ENCODE measurements around the gene SKIC3. TPM values are rescaled to one million over a fixed set of nuclear protein-coding genes. Genes with fewer than 3 reads are reported as not detected.

Gene SKIC3
- total RNA-seq, 1 donor from 2014 or later, result 62.0 TPM

Other genes with a start within 250 kb of the SKIC3 start
- 6.2 TPM for gene FAM81B, start 163.6 kb downstream of the SKIC3 start, total RNA-seq
- gene ARSK, start 124 bp upstream of the SKIC3 start, total RNA-seq, result 3.7 TPM
- 0.14 TPM for gene GPR150, start 65.1 kb upstream of the SKIC3 start, total RNA-seq
- gene RFESD, start 91.8 kb upstream of the SKIC3 start, total RNA-seq, result 2.8 TPM
- not detected for gene SPATA9, start 128.0 kb upstream of the SKIC3 start, total RNA-seq
- gene RHOBTB3, start 176.4 kb upstream of the SKIC3 start, total RNA-seq, result 79.7 TPM